Body of pancreas (tissue), 4 donors: ENCODE data around the gene ZCCHC17. TPM values are rescaled to one million over a fixed set of nuclear protein-coding genes. Genes with fewer than 3 reads are reported as not detected.

ENCODE experiments used
- ATAC-seq: fragments of 150-250 bp; one replicate; pipeline ENCODE4 v1.9.1; 2016
- DNase-seq, 4 donors: peaks; one replicate each; pipeline ENCODE4 v3.0.0-alpha.2; 2019
- H3K27ac ChIP-seq, 4 donors: fragments of 200-600 bp; sonication (generic); 1 replicate in 3 of 4; 2 replicates in 1 of 4; pipeline versions ENCODE4 v1.5.1 to v1.6.1; 2016 to 2019; ENCODE audit warnings: mild to moderate bottlenecking in 1 of 4, mixed read lengths in 1 of 4, moderate library complexity in 1 of 4
- H3K27me3 ChIP-seq, 2 donors: fragments of 200-600 bp; sonication (generic); one replicate each; pipeline ENCODE4 v1.6.0; 2016; ENCODE audit warnings: mild to moderate bottlenecking in 1 of 2
- H3K36me3 ChIP-seq, 2 donors: fragments of 200-600 bp; sonication (generic); replicated peaks in 1 of 2; 2 replicates each; pipeline ENCODE4 v1.5.1; 2016; ENCODE audit warnings: low read depth in 2 of 2; ENCODE audit not compliant: insufficient read depth in 1 of 2
- H3K4me1 ChIP-seq: fragments of 200-600 bp; sonication (generic); one replicate; pipeline ENCODE4 v1.6.0; 2016
- H3K4me3 ChIP-seq, 2 donors: fragments of 200-600 bp; sonication (generic); 1 replicate in 1 of 2; 2 replicates in 1 of 2; pipeline ENCODE4 v1.5.1; 2016 to 2019
- H3K9me3 ChIP-seq, 3 donors: fragments of 200-600 bp; sonication (generic); 1 replicate in 2 of 3; 2 replicates in 1 of 3; pipeline ENCODE4 v1.5.1; 2016
- POLR2A ChIP-seq, 3 donors: fragments of 450-650 bp; IDR thresholded peaks; one replicate each; pipeline ENCODE4 v1.6.1; 2016; ENCODE audit warnings: antibody characterized with exemption in 3 of 3, mild to moderate bottlenecking in 2 of 3
- WGBS, 2 donors: methylation state at CpG; one replicate each; pipeline ENCODE4 v1.1.5; 2017; 5-methylcytosine and 5-hydroxymethylcytosine counted together
- intact Hi-C: fragments of 100-400 bp; cut with DNase I; formaldehyde crosslinking; loops from one replicate; pipeline ENCODE4 v1.15.1; 2023
- total RNA-seq, 2 donors: library from RNA; depleted of rRNA; stranded (reverse); fragments of >200 nt; gene quantifications; one replicate each; pipeline ENCODE4 v1.1.0, GENCODE V29; 2016
- TF ChIP-seq, protein P1 (sequence below), 7 experiments: fragments of 450-650 bp in 4 of 7; fragments of 200-600 bp in 3 of 7; sonication (generic) in 3 of 7; IDR thresholded peaks; one replicate each; pipeline ENCODE4 v1.5.1; 2016 to 2019; ENCODE audit warnings: antibody characterized with exemption in 7 of 7

The ZCCHC17 gene
- total RNA-seq, 2 donors from 2014 or later = 8.0 to 9.2 TPM

DNA sequence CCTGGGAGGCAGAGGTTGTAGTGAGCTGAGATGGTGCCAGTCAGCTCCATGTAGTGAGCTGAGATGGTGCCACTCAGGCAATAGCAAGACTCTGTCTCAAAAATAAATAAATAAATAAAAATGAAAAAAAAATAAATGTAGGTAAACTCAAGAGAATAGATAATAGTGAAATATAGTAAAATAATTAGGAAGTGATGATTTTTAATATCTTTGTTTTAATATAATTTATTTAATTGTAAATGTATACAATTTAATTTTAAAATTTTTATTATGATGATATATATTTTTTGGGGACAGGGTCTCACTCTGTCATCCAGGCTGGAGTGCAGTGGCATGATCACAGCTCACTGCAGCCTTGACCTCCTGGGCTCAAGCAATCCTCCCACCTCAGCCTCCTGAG lies 96.6 kb downstream of the ZCCHC17 start:
- DNase-seq (no peak), ATAC-seq (no peak)
- peaks cover 9% of the 10 kb centered on the region for H3K4me1 ChIP-seq
- intact Hi-C loops = no loop called here
- no peaks in the 10 kb centered on the region for H3K9me3 ChIP-seq
- H3K27me3 ChIP-seq = no peaks in the 10 kb centered on the region
- H3K27ac ChIP-seq = no peak overlapping the region
- H3K4me3 ChIP-seq = no peak overlapping the region
- H3K36me3 ChIP-seq = no peaks in the 10 kb centered on the region
- TF ChIP-seq POLR2A (IDR thresholded peaks at IDR 0.05) = no peak
- TF ChIP-seq, protein P1, sequence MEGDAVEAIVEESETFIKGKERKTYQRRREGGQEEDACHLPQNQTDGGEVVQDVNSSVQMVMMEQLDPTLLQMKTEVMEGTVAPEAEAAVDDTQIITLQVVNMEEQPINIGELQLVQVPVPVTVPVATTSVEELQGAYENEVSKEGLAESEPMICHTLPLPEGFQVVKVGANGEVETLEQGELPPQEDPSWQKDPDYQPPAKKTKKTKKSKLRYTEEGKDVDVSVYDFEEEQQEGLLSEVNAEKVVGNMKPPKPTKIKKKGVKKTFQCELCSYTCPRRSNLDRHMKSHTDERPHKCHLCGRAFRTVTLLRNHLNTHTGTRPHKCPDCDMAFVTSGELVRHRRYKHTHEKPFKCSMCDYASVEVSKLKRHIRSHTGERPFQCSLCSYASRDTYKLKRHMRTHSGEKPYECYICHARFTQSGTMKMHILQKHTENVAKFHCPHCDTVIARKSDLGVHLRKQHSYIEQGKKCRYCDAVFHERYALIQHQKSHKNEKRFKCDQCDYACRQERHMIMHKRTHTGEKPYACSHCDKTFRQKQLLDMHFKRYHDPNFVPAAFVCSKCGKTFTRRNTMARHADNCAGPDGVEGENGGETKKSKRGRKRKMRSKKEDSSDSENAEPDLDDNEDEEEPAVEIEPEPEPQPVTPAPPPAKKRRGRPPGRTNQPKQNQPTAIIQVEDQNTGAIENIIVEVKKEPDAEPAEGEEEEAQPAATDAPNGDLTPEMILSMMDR (IDR thresholded peaks at IDR 0.05) = no peak

DNA sequence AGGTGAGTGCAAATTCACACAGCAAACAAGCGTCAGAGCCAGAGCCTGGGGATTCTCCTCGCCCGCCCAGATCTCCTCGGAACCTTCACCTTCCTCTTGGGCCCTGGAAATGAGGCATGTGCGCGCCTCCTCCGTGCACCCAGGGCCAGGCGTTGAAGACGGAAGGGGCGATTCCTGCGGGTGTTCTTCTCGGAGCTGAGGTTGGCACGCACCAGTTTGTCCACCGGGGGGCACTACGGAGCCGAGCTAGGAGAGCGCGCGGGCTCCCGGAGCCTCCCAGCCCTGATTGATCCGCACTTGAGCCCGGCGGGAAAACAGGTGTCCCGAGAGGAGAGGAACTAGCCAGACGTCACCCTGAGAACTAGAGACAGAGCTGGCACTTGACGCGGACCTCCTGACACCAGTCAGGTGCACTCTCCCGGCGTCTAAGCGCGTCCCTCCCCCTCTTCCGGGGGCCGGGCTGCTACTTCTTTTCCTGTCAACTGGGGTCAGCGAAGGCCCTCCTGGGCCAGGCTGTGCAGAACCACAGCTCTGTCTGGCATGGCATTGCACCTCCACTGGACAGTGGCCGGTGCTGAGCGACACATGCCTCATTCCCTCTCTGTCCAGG lies 97.9 kb downstream of the ZCCHC17 start:
- no peak for TF ChIP-seq POLR2A (IDR thresholded peaks at IDR 0.05)
- TF ChIP-seq, protein P1 (IDR thresholded peaks at IDR 0.05) = peak; percentile 86 to 91 (median 90)
- WGBS, 2 donors = 1 to 2% methylated on average over 21 to 36 of the region's 36 CpGs
- intact Hi-C loops = loop anchor here (5.0 kb wide), 1 partner anchor 153 kb away; no protein-coding TSS in a partner anchor
- Histone ChIP-seq H3K27me3 (no peaks in the 10 kb centered on the region), H3K27ac (no peak overlapping the region), H3K4me1 (peaks cover 9% of the 10 kb centered on the region), H3K9me3 (no peaks in the 10 kb centered on the region), H3K36me3 (no peaks in the 10 kb centered on the region), H3K4me3 (no peak overlapping the region)
- ATAC-seq (peak; percentile 96), DNase-seq (peak; percentile 88 to 92 (median 90))

DNA sequence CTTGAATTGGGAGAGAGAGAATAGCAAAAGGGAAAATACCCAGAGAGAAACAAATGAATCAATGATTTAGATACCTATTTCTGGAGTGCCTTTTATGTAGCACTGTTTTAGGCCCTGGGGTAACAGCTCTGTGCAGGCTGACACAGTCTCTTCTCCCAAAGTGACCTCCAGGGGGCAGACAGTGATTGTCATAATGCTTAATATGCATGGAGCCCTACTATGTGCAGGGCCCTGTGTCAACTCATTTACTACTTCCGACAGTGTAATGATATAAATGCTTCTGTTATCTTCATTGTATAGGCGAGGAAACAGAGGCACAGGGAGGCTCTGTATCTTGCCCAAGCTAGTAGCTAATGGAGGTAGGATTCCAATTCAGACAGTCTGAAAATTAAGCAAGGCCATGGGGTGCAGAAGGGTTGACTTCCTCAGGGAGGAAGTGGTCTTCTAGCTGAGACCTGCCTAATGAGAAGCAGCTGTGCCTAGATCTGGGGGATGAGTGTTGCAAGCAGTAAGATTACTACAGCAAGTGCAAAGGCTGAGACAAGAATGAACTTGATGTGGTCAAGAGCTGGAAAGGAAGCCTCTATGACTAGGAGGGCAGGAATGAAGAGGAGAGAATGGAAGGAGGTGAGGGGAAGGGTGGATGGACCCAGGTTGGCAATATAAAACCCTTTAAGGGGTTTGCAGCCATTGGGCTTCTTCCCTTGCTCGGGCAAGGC lies 100.0 kb downstream of the ZCCHC17 start:
- no peaks in the 10 kb centered on the region for H3K9me3 ChIP-seq
- DNase-seq (no peak), ATAC-seq (no peak)
- TF ChIP-seq, protein P1 (IDR thresholded peaks at IDR 0.05) = no peak
- TF ChIP-seq POLR2A (IDR thresholded peaks at IDR 0.05) = no peak
- intact Hi-C loops = loop anchor here (5.0 kb wide), 1 partner anchor 151 kb away; no protein-coding TSS in a partner anchor
- H3K4me1 ChIP-seq = peaks cover 9% of the 10 kb centered on the region
- no peak overlapping the region for H3K27ac ChIP-seq
- H3K36me3 ChIP-seq = no peaks in the 10 kb centered on the region
- no peak overlapping the region for H3K4me3 ChIP-seq
- WGBS, 2 donors = 93 to 96% methylated on average over 3 of the region's 3 CpGs
- H3K27me3 ChIP-seq = no peaks in the 10 kb centered on the region

DNA sequence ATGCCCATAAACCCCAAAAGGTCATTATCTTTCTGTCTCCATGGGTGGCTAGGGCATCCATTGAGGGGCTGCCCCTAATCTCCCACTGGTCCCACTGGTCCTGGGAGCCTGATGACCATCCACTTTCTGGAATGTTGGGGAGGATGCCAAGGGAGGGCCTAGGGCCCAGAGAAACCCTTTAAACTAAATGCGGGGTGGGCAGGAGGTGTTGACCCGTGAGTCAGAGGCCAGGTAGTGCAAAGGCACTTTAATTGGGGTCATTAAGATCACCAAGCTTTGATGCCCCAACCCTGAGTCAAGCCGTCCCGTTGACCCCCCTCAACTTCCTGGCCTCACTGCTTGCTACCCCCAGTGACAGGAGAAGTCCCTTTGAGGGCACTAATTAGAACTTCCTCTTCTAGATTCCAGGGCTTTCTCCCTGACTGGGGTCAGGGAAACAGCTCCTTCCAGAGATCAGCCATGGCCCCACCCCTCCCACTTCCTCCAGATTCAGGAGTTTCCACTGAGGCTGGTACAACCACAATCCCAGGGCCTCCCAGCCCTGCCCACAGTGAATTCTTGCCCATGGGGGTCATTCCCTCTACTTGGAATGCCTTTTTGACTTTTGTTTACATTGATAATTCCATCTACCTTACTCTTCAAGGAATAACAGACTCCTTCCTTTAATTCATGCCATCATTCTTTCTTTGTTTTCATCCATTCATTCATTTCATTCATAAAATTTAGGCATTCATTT lies 100.7 kb downstream of the ZCCHC17 start:
- DNase-seq (no peak), ATAC-seq (no peak)
- TF ChIP-seq, protein P1 (IDR thresholded peaks at IDR 0.05) = no peak
- TF ChIP-seq POLR2A (IDR thresholded peaks at IDR 0.05) = no peak
- Histone ChIP-seq H3K4me3 (no peak overlapping the region), H3K9me3 (no peaks in the 10 kb centered on the region), H3K36me3 (no peaks in the 10 kb centered on the region), H3K27me3 (no peaks in the 10 kb centered on the region), H3K4me1 (peaks cover 9% of the 10 kb centered on the region), H3K27ac (no peak overlapping the region)
- 60 to 65% methylated on average over 2 to 4 of the region's 4 CpGs for WGBS, 2 donors
- intact Hi-C loops = loop anchor here (5.0 kb wide), 1 partner anchor 150 kb away; no protein-coding TSS in a partner anchor
